NCI-H2081 treated with DMSO at 0.1 percent for 48 hours (cell line): ENCODE measurements around the gene TYMP.
"Not testable (repeated sequence)": the region's sequence is repeated elsewhere in the genome, so short reads cannot be mapped to it uniquely, and the experiment has no call there.

Experiments used
- DNase-seq: peaks from one replicate; lab custom pipeline; 2025; lab: John Stamatoyannopoulos, UW

The TYMP gene

GRCh38 chr22:50562523-50563412 is 33.0 kb upstream of the TYMP start, which contains the start of gene SYCE3:
TSS of gene SYCE3 (minus strand) at chr22:50562919. CDS start at chr22:50556405, 6,514 bp downstream.
- DNase-seq, result peak; percentile 47

GRCh38 chr22:50561401-50562358 is 31.9 kb upstream of the TYMP start:
- DNase-seq, result no peak

GRCh38 chr22:50560034-50560433 is 30.2 kb upstream of the TYMP start:
- DNase-seq, result no peak

GRCh38 chr22:50556703-50557102 is 26.9 kb upstream of the TYMP start:
- no peak for DNase-seq

GRCh38 chr22:50553310-50553709 is 23.5 kb upstream of the TYMP start:
- DNase-seq, result no peak

GRCh38 chr22:50551160-50551752 is 21.4 kb upstream of the TYMP start:
- no peak for DNase-seq

GRCh38 chr22:50550395-50550794 is 20.6 kb upstream of the TYMP start:
- no peak for DNase-seq

- no peak for DNase-seq
These were observed 19.3 kb upstream of the TYMP start for GRCh38 chr22:50548921-50549790.

GRCh38 chr22:50548040-50548920 is 18.5 kb upstream of the TYMP start:
- no peak for DNase-seq

GRCh38 chr22:50547263-50547985 is 17.6 kb upstream of the TYMP start:
- DNase-seq, result no peak

GRCh38 chr22:50546326-50547262 is 16.8 kb upstream of the TYMP start:
- no peak for DNase-seq

- no peak for DNase-seq
These were observed 15.9 kb upstream of the TYMP start, which contains the start of gene KLHDC7B for GRCh38 chr22:50545522-50546325. TSS of gene KLHDC7B (plus strand) at chr22:50545899. CDS start at chr22:50546244, 345 bp downstream.

- DNase-seq, result no peak
These were observed 15.0 kb upstream of the TYMP start for GRCh38 chr22:50544746-50545253.

- DNase-seq, result no peak
These were observed 14.4 kb upstream of the TYMP start for GRCh38 chr22:50544078-50544745.

GRCh38 chr22:50542416-50542927 is 12.7 kb upstream of the TYMP start:
- DNase-seq, result no peak

GRCh38 chr22:50541667-50542026 is 11.8 kb upstream of the TYMP start:
- DNase-seq, result not testable (repeated sequence)
